ENCODE measurements around the gene NCK2.

GRCh38 chr2:105862843-105863242 lies 118.1 kb downstream of the NCK2 start:
- TF ChIP-seq POLR2A (conservative IDR thresholded peaks at IDR 0.05) (no peak), ZEB2 (IDR thresholded peaks at IDR 0.05) (no peak)

Measured in K562 (cell line).